HepG2 (cell line): ENCODE measurements around the gene SGCD.

Experiments
- ATF4 ChIP-seq, 2 experiments: fragments of 450-650 bp in 1 of 2; sonication (generic) in 1 of 2; formaldehyde crosslinking; IDR thresholded peaks; 2 replicates each; pipeline versions ENCODE4 v1.5.0 to v1.8.0; 2020 to 2022; ENCODE audit warnings: mild to moderate bottlenecking in 1 of 2, missing genetic modification reagents in 1 of 2
- CEBPB ChIP-seq: IDR thresholded peaks from 2 replicates; pipeline ENCODE4 v1.6.1; 2011; ENCODE audit warnings: low read depth, low read length, improper control_type of control experiment, borderline replicate concordance
- CENPT ChIP-seq: sonication (generic); formaldehyde crosslinking; IDR thresholded peaks from 2 replicates; pipeline ENCODE4 v1.8.0; 2022; ENCODE audit warnings: low read depth, mild to moderate bottlenecking, moderate library complexity, missing genetic modification reagents
- CTCF ChIP-seq: sonication (generic); formaldehyde crosslinking; IDR thresholded peaks from 2 replicates; pipeline ENCODE4 v1.5.0; 2020; ENCODE audit warnings: mild to moderate bottlenecking, missing genetic modification reagents, moderate library complexity
- ETS1 ChIP-seq: sonication (generic); formaldehyde crosslinking; IDR thresholded peaks from 2 replicates; pipeline ENCODE4 v1.4.0; 2020; ENCODE audit warnings: missing genetic modification reagents
- EZH2 ChIP-seq: conservative IDR thresholded peaks from 2 replicates; pipeline ENCODE4 v1.6.1; 2012; ENCODE audit warnings: mild to moderate bottlenecking, low read depth, low read length, moderate library complexity
- FOXP1 ChIP-seq, 2 experiments: fragments of 450-650 bp in 1 of 2; IDR thresholded peaks; 2 replicates each; pipeline ENCODE4 v1.6.1; 2017 to 2018; ENCODE audit warnings: antibody characterized with exemption in 1 of 2
- NR2C2 ChIP-seq: sonication (generic); formaldehyde crosslinking; IDR thresholded peaks from 2 replicates; pipeline ENCODE4 v1.4.0; 2020; ENCODE audit warnings: missing genetic modification reagents, mild to moderate bottlenecking, moderate library complexity, borderline replicate concordance
- ZNF282 ChIP-seq: fragments of 450-650 bp; IDR thresholded peaks from 2 replicates; pipeline ENCODE4 v1.6.1; 2018; ENCODE audit not compliant: partially characterized antibody
- ZNF660 ChIP-seq: sonication (generic); formaldehyde crosslinking; IDR thresholded peaks from 2 replicates; pipeline ENCODE4 v1.5.1; 2020; ENCODE audit warnings: mild to moderate bottlenecking, low read depth, missing genetic modification reagents, borderline replicate concordance
- ZNF780A ChIP-seq: sonication (generic); formaldehyde crosslinking; IDR thresholded peaks from 2 replicates; pipeline ENCODE4 v1.8.0; 2022; ENCODE audit warnings: mild to moderate bottlenecking, missing genetic modification reagents, moderate library complexity
- ZSCAN29 ChIP-seq: sonication (generic); formaldehyde crosslinking; conservative IDR thresholded peaks from 2 replicates; pipeline ENCODE4 v1.4.0; 2020; ENCODE audit warnings: mild to moderate bottlenecking, missing genetic modification reagents

- TF ChIP-seq ZNF282, result no peak
- TF ChIP-seq ZSCAN29 (CRISPR knock-in tag), result no peak
- no peak for TF ChIP-seq ZNF660 (CRISPR knock-in tag)
- no peak for TF ChIP-seq ATF4 (CRISPR knock-in tag; IDR thresholded peaks at IDR 0.05)
- no peak for TF ChIP-seq EZH2
- no peak for TF ChIP-seq CTCF (CRISPR knock-in tag)
- no peak for TF ChIP-seq ZNF780A (CRISPR knock-in tag)
- TF ChIP-seq NR2C2 (CRISPR knock-in tag), result no peak
- TF ChIP-seq ETS1 (CRISPR knock-in tag), result no peak
- no peak for TF ChIP-seq CENPT
- no peak for TF ChIP-seq CEBPB
- no peak for TF ChIP-seq FOXP1 (IDR thresholded peaks at IDR 0.05)
- TF ChIP-seq FOXP1 (CRISPR knock-in tag; IDR thresholded peaks at IDR 0.05), result no peak
These were observed 476.4 kb downstream of the SGCD start for GRCh38 chr5:156803404-156803803.
